Ovary (tissue), 3 donors: ENCODE data around the gene C16orf89.
"Not testable (repeated sequence)": the region's sequence is repeated elsewhere in the genome, so short reads cannot be mapped to it uniquely, and the experiment has no call there.

Source experiments
- POLR2A ChIP-seq: fragments of 450-650 bp; IDR thresholded peaks from one replicate; pipeline ENCODE4 v1.6.1; 2017; ENCODE audit warnings: antibody characterized with exemption, mild to moderate bottlenecking, moderate library complexity
- TF ChIP-seq, protein P1 (sequence below), 3 donors: fragments of 450-650 bp in 2 of 3; fragments of 200-600 bp in 1 of 3; IDR thresholded peaks; one replicate each; pipeline versions ENCODE4 v1.5.1 to v1.8.0; 2016 to 2022; ENCODE audit warnings: antibody characterized with exemption in 3 of 3, mild to moderate bottlenecking in 1 of 3
- donor health status: DM: no; HTN: no; CAD: no.

DNA sequence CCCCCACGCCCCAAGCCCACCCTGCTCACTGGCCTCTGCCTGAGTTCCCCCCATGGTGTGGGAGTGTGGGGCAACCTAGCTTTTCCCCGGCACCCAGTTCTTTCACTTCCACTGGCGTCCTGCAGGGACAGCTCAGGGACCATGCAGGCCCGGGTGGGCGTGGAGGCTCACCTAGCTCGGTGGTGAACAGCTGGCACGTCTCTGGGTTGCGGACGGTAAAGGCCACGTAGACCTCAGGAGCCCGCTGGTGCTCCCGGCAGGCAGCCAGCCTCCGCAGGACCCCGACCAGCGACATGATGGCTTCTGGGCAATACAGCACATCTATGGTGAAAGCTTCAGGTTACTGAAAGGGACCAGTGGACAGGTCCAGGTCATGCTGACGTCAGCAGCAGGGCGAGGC, 23.2 kb upstream of the C16orf89 start:
- TF ChIP-seq, protein P1, sequence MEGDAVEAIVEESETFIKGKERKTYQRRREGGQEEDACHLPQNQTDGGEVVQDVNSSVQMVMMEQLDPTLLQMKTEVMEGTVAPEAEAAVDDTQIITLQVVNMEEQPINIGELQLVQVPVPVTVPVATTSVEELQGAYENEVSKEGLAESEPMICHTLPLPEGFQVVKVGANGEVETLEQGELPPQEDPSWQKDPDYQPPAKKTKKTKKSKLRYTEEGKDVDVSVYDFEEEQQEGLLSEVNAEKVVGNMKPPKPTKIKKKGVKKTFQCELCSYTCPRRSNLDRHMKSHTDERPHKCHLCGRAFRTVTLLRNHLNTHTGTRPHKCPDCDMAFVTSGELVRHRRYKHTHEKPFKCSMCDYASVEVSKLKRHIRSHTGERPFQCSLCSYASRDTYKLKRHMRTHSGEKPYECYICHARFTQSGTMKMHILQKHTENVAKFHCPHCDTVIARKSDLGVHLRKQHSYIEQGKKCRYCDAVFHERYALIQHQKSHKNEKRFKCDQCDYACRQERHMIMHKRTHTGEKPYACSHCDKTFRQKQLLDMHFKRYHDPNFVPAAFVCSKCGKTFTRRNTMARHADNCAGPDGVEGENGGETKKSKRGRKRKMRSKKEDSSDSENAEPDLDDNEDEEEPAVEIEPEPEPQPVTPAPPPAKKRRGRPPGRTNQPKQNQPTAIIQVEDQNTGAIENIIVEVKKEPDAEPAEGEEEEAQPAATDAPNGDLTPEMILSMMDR (IDR thresholded peaks at IDR 0.05) = not testable (repeated sequence)
- TF ChIP-seq POLR2A = not testable (repeated sequence)
